Activated CD8-positive, alpha-beta memory T cell treated with anti-CD3 and anti-CD28 coated beads, Interleukin-2, amount 50 U/mL, for 24 hours (primary cell): Measurements from ENCODE around the gene FYN.

Experiments
- DNase-seq: peaks from one replicate; pipeline ENCODE4 v3.0.0-alpha.2; 2020; ENCODE audit errors: extremely low read depth

Gene FYN

GRCh38 chr6:111709615-111710398 is 163.4 kb downstream of the FYN start:
- DNase-seq: no peak

DNA sequence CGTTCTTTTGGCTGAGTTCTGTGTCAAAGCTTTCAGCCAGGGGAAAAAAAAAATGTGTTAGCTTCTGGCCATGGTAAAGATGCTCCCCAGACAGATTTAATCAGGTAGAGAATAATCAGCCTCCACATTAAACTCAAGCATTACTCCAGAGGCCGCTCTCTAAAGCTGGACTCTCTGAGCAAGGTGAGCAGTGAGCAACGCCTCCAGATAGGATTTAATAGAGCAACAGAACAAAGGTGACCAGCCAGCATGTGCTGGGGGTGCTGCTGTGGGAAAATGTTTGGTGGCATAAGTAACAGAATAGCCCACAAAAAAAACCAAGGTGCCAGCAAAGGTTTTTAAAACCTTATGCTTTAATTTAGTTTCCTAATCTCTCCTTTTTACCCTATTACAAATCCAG is 164.1 kb downstream of the FYN start:
- no peak for DNase-seq

- no peak for DNase-seq
Observed at GRCh38 chr6:111707773-111708172, 165.5 kb downstream of the FYN start.

- no peak for DNase-seq
Observed at GRCh38 chr6:111706841-111707391, 166.3 kb downstream of the FYN start.

- DNase-seq: no peak
Observed at GRCh38 chr6:111703723-111704122, 169.5 kb downstream of the FYN start.

DNA sequence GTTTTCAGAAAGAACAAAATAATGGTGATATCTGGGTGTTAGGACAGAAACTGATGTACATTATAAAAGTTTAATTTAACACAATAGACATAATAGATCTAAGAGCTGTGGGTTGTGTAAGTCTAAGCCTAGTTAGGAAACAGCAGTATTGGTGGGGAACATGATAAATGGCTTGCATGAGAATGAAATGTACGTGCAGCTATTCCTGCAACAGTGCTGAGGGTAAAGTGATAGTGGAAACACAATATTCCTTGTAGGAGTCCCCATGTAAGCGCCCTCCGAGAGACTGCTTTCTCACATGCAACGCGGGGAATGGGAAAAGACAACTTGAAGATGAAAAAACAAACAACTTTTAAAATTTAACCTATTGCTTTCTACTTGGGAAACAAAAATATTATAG is 171.0 kb downstream of the FYN start:
- DNase-seq: no peak

DNA sequence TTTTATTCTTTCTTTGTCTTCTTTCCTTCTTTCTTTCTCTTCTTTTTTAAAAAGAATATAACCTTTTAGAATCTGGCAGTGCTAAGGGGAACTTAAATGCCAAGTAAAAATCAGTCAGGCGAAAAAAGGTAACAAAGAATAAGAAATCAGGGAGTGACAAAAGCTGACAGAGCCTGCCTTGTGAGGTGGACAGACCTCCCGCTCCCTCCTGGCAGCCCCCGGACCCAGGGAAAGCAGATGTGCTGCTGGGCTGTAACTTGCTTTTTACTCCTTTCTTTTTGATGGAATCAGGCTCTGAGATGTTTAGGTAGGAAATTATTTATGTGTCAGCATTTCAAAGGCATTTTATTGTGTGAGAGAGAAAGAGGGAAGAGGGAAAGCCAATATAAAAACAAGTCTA is 172.1 kb downstream of the FYN start:
- no peak for DNase-seq

GRCh38 chr6:111700135-111700690 is 173.0 kb downstream of the FYN start:
- no peak for DNase-seq

DNA sequence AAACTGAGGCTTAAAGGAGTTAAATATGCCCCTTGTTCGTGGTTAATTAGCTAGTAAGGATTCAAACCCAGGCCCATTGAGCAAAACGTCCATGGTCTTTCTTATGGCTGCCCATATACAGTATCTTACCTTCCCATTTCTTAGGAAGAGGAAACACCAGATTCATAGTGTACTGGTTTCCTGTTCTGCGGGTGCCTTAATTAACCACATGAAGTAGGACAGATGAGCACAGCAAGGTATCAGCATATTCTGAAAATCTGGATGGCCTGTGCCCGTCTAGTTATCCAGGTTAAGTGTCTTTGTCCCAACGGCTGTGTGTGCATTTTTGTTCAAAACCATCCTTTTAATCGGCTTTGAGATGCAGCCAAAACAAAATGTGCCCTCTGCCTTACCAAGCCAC is 174.1 kb downstream of the FYN start:
- no peak for DNase-seq

GRCh38 chr6:111696814-111697213 is 176.4 kb downstream of the FYN start:
- no peak for DNase-seq

GRCh38 chr6:111692327-111693164 is 180.7 kb downstream of the FYN start:
- DNase-seq: no peak

GRCh38 chr6:111691345-111692225 is 181.7 kb downstream of the FYN start:
- DNase-seq: no peak

DNA sequence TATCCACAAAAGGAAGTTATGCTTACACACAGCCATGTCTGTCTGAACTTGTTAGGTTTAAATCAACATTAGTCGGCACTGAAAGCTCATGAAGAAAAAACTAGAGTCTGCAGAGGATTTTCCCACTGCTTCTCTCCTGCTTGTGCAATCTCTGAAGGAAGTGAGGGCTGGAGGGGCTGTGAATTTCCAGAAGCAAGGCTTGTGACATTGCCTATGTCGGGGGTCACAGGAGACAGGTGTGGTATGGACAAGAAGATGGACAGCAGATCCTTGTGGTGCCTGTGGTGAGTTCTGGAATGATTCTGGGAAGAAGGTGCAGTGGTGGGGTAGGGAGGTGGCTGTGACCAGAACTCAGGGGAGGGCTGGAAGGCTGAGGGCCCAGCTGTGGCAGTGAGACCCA is 183.3 kb downstream of the FYN start:
- DNase-seq: no peak

DNA sequence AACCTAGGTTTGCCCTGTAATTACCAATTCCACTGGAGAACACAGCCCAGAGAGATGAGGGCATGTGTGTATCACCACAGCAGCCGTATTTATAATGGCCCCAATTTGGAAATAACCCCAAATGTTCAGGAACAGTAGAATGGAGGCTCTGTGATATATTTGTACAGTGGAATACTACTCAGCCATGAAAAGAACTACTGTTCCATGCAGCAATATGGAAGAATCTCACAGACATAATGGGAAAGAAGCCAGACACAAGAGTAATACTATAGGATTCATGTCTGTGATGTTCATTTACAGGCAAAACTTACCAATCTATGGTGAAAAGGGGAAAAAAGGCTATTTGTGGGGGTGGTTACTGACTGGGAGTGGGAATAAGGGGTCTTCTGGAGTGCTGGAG is 183.8 kb downstream of the FYN start:
- DNase-seq: no peak

DNA sequence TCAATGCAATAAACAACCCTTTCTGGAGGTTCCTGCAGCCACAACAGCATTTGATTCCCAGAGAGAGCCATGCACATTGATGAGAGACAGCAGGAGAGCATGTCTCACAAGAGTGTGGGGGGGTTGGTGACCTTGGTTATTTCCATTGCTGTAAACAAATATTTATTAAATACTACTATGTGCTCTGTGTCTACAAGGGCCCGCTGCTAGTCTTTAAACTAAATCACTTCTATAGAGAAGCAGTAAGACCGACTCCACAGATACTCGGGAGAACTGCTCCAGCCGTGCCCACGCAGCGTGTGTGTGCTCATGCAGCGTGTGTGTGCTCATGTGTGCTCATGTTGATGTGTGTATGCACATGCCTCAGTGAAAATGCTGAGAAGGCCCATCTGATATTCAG is 184.9 kb downstream of the FYN start:
- no peak for DNase-seq

- no peak for DNase-seq
Observed at GRCh38 chr6:111687652-111688051, 185.6 kb downstream of the FYN start.

DNA sequence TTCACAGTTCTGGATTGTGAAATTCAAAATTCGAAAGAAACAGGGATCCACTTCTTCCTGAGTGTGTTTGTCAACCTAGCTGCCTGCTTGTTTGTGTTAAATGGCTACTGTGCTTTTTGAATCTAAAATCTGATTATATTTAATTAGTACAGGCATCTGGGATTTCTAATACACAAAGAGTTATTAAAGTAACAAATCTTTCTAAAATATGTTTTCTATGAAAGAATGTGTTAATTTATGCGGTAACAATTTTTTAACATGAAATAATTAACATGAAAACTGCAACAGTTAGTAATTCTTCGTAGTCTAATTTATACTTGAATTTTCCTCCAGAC is 186.4 kb downstream of the FYN start:
- no peak for DNase-seq

- no peak for DNase-seq
Observed at GRCh38 chr6:111686249-111686931, 186.9 kb downstream of the FYN start.

- no peak for DNase-seq
Observed at GRCh38 chr6:111685526-111685925, 187.7 kb downstream of the FYN start.

DNA sequence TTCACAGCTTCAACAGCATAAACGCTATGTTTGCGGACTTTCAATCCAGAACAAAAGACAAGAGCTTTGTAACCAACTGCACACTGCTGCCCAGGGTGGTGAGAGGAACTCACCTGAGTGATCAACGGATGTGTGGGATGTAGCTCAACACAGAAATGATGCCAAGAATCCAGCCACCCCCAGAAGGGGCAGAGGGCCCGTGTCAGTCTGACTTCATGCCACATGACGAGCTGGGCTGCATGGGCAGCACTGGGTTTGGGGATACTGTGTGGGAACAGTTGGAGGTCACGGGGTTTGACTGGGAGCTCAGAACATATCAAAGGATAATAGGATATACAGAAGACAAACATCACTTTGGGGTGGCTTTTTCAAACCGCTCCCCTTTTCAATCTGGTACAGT is 188.2 kb downstream of the FYN start:
- DNase-seq: no peak

- no peak for DNase-seq
Observed at GRCh38 chr6:111683749-111684267, 189.4 kb downstream of the FYN start.
